G401 (cell line): ENCODE data around the gene HMCN2. TPM values are rescaled to one million over a fixed set of nuclear protein-coding genes. Genes with fewer than 3 reads are reported as not detected.
"Not testable (repeated sequence)": the region's sequence is repeated elsewhere in the genome, so short reads cannot be mapped to it uniquely, and the experiment has no call there.

ENCODE experiments used
- DNase-seq: peaks from one replicate; pipeline ENCODE4 v3.0.0-alpha.2; 2015; ENCODE audit warnings: low spot score
- in situ Hi-C: cut with HindIII; loops from 2 replicates; pipeline ENCODE4 v1.10.0; 2016; ENCODE audit warnings: low sequenced_read_pairs, mixed read lengths
- total RNA-seq: library from RNA; depleted of rRNA; stranded (reverse); fragments of >200 nt; shearing (Covaris generic); gene quantifications from 2 replicates; pipeline ENCODE4 v1.2.3, GENCODE V29; 2014

Gene HMCN2
- total RNA-seq, 1 experiment from 2014 or later = 0.07 TPM

DNA sequence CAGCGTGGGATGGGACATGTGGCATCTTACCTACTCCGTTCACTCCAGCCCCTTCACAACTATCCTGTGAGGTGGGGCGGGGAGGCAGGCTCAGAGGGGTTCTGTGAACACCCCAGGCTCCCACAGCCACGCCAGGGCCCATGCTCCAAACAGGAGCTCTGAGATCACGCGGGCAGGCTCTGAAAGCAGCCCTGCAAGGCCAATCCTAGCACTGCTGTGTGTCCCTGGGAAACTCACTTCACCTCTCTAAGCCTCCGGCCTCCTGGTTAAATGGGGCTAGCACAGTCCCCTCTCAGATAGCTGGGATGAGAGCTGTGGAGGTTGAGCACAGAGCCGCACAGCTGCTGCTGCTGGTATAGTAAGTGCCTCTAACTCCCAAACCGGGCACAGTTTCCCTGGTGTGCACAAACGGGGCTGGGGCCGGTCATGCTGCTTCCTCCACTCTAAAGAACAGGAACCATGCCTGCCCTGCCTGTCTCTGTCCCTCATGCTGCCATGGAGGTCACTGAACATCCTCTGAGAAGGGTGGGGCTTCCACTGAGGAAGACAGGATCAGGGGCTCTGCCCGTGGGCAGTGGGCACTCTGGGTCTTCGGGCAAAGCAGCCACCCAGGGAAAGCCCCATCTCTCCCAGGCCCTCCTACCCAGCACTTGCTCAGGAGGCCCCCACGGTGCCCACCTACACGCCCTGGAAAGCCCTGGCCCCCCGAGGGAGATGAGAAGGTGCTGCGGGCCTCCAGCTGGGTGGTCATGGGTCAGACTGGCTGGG, 166.2 kb downstream of the HMCN2 start:
- in situ Hi-C loops = no loop called here
- no peak for DNase-seq

DNA sequence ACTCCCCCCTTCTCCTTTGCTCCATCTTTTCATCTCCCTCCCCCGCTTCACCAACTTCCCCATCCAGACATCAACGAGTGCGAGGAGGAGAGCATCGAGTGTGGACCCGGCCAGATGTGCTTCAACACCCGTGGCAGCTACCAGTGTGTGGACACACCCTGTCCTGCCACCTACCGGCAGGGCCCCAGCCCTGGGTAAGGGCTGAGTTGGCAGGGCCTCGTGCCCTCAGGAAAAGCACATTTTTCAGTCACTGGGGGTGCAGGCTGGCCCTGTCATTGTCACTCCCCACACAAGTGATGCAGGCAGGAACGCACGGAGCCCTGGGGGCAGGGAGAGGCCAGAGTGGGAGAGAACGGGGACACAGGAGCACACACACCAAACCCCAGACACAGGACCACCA, 166.8 kb downstream of the HMCN2 start:
- DNase-seq = no peak
- in situ Hi-C loops = no loop called here

DNA sequence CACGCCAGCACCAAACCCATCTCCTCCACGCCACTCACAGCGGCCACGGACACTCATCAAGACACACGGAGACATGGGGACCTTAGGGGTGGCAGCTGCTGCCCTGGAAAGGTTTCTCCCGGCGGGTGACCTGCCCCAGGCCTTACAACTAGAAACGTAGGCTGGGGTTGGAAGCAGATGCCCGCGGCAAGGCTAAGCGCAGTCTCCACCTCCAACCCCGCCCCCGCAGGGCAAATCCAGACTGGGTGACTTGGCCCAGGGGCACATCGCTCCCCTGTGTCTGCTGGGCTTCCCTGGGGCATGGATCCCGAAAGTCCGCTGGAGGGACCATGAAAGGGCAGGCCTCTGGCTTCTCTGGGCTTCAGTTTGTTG, 167.2 kb downstream of the HMCN2 start:
- DNase-seq = no peak
- in situ Hi-C loops = no loop called here

DNA sequence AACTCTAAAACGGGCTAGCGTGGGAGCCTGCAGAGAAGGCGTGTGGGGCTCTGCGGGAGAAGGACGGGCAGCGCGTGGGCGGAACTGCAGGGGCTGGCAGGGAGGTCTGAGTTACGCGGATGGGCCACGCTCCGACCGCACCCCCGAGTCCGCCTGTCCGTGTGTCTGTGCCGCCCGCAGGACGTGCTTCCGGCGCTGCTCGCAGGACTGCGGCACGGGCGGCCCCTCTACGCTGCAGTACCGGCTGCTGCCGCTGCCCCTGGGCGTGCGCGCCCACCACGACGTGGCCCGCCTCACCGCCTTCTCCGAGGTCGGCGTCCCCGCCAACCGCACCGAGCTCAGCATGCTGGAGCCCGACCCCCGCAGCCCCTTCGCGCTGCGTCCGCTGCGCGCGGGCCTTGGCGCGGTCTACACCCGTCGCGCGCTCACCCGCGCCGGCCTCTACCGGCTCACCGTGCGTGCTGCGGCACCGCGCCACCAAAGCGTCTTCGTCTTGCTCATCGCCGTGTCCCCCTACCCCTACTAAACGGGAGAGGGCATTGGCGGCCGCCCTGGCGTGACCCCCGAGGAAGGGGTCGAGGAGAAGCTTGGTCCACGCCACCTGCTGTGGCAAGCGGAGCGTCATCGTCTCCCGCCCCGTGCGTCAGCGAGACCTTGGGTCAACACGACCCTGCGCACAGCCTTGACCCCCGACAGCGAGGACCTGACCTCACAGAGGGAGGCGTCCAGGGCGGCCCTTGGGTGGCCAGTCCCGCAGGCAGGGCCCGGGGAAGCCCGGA, 167.8 kb downstream of the HMCN2 start:
- DNase-seq = peak; percentile 18
- in situ Hi-C loops = no loop called here

DNA sequence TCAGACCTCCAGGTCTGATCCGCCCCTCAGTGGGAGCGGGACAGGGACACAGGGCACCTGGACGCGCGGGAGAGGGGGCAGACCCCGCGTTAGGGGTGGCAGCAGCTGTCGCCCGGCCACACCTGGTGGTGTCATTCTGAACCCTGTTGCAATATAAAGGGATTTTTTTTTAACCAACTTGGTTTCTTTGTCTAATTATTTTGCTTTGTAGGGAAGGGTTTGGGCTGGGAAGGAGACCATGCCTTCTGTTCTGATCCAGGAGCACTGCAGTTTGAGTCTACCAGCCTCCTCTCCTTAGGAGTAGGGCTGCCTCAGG, 168.3 kb downstream of the HMCN2 start:
- no peak for DNase-seq

GRCh38 chr9:130434656-130435055, 169.1 kb downstream of the HMCN2 start:
- in situ Hi-C loops, DNase-seq: not testable (repeated sequence)

More for the DNA sequence above, 168.3 kb downstream of the HMCN2 start:
- in situ Hi-C loops = no loop called here

DNA sequence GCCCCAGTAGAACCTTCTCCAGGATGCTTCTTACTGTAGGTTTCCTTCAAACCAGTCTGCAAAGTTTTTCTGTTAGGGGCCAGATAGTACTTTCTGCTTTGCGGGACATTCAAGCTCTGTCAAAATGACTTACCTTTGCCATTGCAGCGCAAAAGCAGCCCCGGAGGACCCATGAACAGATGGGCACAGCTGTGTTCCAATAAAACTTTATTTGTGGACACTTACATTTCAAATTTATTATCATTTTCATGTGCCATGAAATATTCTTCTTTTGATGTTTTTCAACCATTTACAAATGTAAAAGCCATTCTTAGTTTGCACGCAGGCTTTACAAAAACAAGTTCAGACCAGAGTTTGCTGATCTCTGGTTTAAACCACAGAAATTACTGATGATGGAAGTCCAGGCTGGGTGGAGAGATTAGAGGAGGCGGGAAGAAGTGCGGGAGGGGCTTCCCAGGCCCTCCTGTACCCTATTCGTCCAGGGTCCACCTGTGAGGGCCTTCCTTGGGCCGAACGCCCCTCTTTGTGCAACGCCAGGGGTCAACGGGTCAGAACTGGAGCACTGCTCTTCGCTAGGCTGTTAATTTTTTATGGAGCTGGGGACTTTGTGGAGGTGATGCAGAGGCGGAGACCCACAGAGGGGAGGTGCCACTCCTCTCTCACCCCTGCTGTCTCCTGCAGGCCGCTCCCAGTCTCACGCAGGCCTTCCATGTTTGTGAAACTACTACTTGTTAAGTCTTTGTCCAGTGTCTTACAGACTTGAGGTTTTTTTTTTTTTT, 171.6 kb downstream of the HMCN2 start:
- in situ Hi-C loops = no loop called here
- no peak for DNase-seq

- in situ Hi-C loops = no loop called here
- DNase-seq = no peak
These were observed 172.9 kb downstream of the HMCN2 start for GRCh38 chr9:130438382-130438981.

- in situ Hi-C loops = no loop called here
- DNase-seq = no peak
These were observed 175.5 kb downstream of the HMCN2 start for GRCh38 chr9:130441031-130441430.

DNA sequence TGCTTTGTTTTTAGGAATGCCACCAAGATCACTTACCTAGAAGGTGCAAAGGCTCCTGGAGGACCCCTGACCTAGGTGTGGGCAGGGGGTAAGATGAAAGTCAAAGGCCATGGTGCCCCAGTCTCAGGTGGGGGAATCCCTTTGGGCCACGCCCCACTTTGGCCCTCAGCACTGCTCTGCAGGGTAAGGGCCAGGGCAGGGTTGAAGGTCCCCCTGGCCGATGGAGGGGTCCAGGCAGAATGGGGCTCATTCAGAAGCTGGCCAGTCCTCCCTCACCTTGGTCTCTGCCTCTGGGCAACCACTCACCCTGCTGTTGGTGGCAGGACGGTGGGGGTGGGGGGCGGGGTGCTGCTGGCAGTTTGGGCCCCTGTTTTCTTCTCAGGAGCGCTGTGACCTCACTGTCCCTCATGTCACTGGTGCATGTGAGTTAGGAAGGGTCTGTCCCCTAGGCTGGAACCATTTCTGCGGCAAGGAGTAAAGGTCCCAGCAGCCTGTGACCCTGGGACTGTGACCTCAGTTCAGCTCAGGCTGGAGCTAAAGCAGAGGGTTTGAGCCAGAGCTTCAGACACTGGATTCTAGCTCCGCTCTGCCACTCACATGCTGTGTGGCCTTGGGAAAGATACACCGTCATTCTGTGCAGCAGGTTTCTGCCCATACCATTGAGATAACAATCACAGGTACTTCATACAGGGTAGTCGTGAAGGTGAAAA, 177.3 kb downstream of the HMCN2 start:
- in situ Hi-C loops = no loop called here
- DNase-seq = no peak

- in situ Hi-C loops = no loop called here
- no peak for DNase-seq
These were observed 177.9 kb downstream of the HMCN2 start for GRCh38 chr9:130443456-130443801.

- DNase-seq = no peak
- in situ Hi-C loops = no loop called here
These were observed 178.4 kb downstream of the HMCN2 start for GRCh38 chr9:130443840-130444492.

GRCh38 chr9:130444565-130445221, 179.1 kb downstream of the HMCN2 start, which contains the start of gene ASS1:
Gene ASS1, plus strand, starts transcription at chr9:130444961. Its CDS starts 7,268 bp downstream, at chr9:130452229.
- in situ Hi-C loops = no loop called here
- peak; percentile 21 for DNase-seq

DNA sequence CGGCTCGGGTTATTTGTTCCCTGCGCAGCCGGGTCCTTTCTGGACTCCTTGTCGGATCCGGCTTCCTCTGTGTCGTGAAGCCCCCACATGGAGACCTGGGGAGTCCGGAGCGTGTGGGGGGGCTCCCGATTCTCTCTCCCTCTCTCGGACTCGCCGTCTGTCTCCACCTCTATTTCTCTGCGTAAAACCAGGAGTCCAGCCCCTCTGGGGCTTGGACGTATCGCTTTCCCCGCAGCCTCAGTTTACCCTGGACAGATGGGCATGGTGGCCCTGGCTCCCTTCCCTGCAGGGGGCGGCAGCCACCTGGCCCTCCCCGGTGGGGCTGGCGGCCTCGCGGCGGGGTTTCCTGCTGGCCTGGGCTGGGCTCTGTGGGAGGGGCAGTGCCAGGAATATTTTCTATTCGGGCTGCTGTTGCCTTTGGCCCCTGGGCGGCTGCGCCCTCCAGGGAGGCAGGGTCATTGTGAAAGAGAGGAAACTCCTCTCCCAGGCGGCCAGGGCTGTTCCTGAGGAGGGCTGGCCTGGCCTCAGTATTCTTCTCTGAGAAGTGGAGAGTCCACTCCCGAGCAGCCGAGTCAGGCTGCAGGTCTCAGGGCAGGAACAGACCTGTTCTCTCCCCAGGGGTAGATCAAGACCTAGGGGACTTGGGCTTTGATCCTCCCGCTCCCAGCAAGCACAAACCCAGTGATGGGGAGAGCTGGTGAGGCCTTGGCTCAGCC, 179.9 kb downstream of the HMCN2 start:
- no peak for DNase-seq
- in situ Hi-C loops = no loop called here

DNA sequence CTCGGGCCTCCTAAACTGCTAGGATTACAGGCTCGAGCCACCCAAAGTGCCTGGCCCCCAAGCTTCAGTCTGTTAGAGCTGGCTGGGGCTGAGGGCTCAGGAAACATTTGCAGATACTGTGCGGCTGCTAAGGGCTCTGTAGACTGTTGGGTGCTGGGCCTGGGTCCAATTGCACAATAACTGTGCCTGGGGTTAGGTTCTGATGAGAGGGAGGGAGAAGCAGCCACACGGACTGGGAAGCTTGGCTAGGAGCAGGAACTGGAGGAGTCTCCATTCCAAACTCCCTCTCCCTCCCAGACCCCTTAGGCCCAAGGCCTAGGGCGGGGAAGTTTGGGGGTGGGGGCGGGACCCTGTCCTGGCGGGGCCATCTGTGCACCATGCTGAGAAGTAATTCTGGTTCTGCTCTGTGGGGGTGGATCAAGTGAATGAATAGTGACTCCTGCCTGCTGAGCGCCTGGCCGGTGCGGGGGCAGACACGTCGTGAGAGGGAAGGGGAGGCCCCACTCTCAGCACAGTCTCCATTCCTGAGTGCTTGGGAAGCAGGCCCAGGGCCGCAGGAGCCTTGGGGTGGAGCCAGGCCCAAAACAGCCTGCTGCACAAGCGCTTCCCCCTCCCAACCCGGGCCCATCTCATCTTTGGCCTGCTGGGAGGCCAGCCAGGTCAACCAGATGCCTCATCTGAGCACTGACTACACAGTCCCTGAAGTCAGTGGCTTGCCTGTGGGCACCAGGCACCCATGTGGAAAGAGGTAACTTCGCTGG, 180.7 kb downstream of the HMCN2 start:
- in situ Hi-C loops = no loop called here
- peak; percentile 76 for DNase-seq

GRCh38 chr9:130447193-130447816, 181.7 kb downstream of the HMCN2 start:
- in situ Hi-C loops = no loop called here
- DNase-seq = peak; percentile 60
